ENCODE data around the gene ESPNL. TPM values are rescaled to one million over a fixed set of nuclear protein-coding genes. Genes with fewer than 3 reads are reported as not detected.

ESPNL gene
- total and polyA plus RNA-seq, 2 of the 4 experiments (the other 2 are of a cell fraction): 2.0 TPM

DNA sequence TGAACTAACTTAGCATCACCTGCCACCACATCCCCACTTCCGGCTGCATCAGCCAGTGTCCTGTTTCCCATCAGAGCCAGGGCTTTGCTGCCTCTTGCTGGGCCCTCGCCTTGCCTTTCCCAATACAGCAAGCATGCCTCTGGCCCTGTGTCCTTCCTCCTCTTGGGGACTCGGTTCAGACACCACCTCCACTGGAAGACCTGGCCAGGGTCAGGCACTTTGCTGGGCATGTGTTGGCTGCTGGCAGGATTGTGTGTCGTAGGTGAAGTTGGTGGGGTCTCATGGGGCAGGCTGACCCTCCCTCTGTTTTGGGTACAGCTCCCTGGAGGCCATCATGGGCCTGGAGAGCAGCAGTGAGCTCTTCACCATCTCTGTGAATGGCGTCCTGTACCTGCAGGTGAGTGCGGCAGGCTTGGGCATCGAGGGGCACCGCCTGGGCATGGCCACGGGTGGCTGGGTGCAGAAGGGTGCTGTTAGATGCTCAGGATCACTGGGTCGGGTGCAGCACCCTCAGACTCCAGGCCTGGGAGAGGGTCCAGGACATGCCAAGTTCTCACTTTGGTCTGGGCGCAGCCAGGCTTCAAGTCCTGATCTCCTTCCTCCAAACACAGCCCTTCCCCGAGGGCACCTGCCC lies 65.3 kb downstream of the ESPNL start:
- Histone ChIP-seq H4K20me1 (ENCODE audit: insufficient read depth, low read length) (peaks cover 8% of the 10 kb centered on the region), H2BK120ac (ENCODE audit: low read depth, low read length) (no peak overlapping the region), H2BK15ac (ENCODE audit: low read depth, low read length) (no peak overlapping the region), H3K9me1 (ENCODE audit: insufficient read depth, low read length) (peaks cover 26% of the 10 kb centered on the region), H4K91ac (ENCODE audit: insufficient read depth, low read depth, low read length) (peak overlapping the region; percentile 7; the same call in 1 of the 2 replicates), H4K5ac (ENCODE audit: low read depth, low read length) (no peak overlapping the region), H3K36me3 (ENCODE audit: control insufficient read depth, insufficient read depth, low read length) (peaks cover 13% of the 10 kb centered on the region; the same call in 1 of the 2 replicates), H3K4me1 (ENCODE audit: control insufficient read depth, insufficient read depth, low read length) (peaks cover 34% of the 10 kb centered on the region), H2BK20ac (ENCODE audit: low read depth, low read length) (no peak overlapping the region), H3K27me3 (ENCODE audit: control insufficient read depth, insufficient read depth, low read length) (peaks cover 2% of the 10 kb centered on the region; the same call in 1 of the 2 replicates), H3K4ac (ENCODE audit: low read depth, low read length) (no peak overlapping the region), H3K9ac (ENCODE audit: low read depth, low read length) (no peak overlapping the region), H3K56ac (ENCODE audit: extremely low read depth, insufficient read depth, low read length) (no peak overlapping the region), H3K4me2 (ENCODE audit: low read depth, low read length) (no peak overlapping the region), H3K79me1 (ENCODE audit: low read depth in 1 of 2, low read length in 2 of 2) (peaks cover 3 to 18% of the 10 kb centered on the region in 2 experiments; a peak in 3 of 4 replicates), H3K23ac (ENCODE audit: low read depth, low read length) (no peak overlapping the region), H3K18ac (ENCODE audit: low read depth, low read length) (no peak overlapping the region), H2AK5ac (ENCODE audit: low read depth, low read length) (peak overlapping the region; percentile 54), H3K9me3 (ENCODE audit: control insufficient read depth, insufficient read depth, low read length) (no peaks in the 10 kb centered on the region), H4K8ac (ENCODE audit: low read depth in 2 of 2, low read length in 2 of 2) (no peak overlapping the region), H3K4me3 (ENCODE audit: insufficient read depth, low read depth, low read length) (no peak overlapping the region), H2AFZ (replicated peaks; ENCODE audit: low read length, poor library complexity) (no peak overlapping the region), H3K14ac (replicated peaks; ENCODE audit: low read depth, low read length) (no peak overlapping the region), H2BK5ac (ENCODE audit: low read depth, low read length, poor library complexity, severe bottlenecking) (no peak overlapping the region), H3K27ac (ENCODE audit: insufficient read depth, low read length) (no peak overlapping the region), H2AK9ac (replicated peaks; ENCODE audit: low read depth, low read length, poor library complexity) (peak overlapping the region; percentile 35)
- ATAC-seq (ENCODE audit: low read depth): no peak
- intact Hi-C loops (cut with micrococcal nuclease): no loop called here
- no peak for DNase-seq
- ChIA-PET CTCF (interaction anchor here (0.6 kb wide), 1 partner anchor 71 kb away, joined by 3 read pairs; no protein-coding TSS in a partner anchor), POLR2A (ENCODE audit: unreplicated experiment) (no interaction called here)
- no TSS peak for BruUV-seq (replicated peaks)
- dilution Hi-C loops (cut with HindIII; ENCODE audit: low sequenced_read_pairs, unreplicated experiment): no loop called here
- no peak for TF ChIP-seq NFE2L2 (IDR thresholded peaks at IDR 0.05; ENCODE audit: low read depth, low read length)
- WGBS, 2 experiments (ENCODE audit: extremely low coverage in 2 of 2, insufficient read length in 1 of 2): 100% methylated on average over 3 of the region's 12 CpGs; no CpG with 5 or more reads in 1 of the 2 experiments
- in situ Hi-C loops (cut with MboI; ENCODE audit: low sequenced_read_pairs): no loop called here

Data from IMR-90 (cell line).